ENCODE data around the gene C1orf35. TPM values are rescaled to one million over a fixed set of nuclear protein-coding genes. Genes with fewer than 3 reads are reported as not detected.

The C1orf35 gene
- total RNA-seq, 1 donor from 2014 or later = 20.2 TPM

- TF ChIP-seq CTCF (IDR thresholded peaks at IDR 0.05; ENCODE audit: unreplicated experiment) = no peak
- H3K9me3 Mint-ChIP-seq = no peaks in the 10 kb centered on the region
- H3K36me3 Mint-ChIP-seq = no peaks in the 10 kb centered on the region
- H3K27me3 Mint-ChIP-seq (ENCODE audit: low read depth) = peaks cover 13% of the 10 kb centered on the region
- DNase-seq (ENCODE audit: low spot score in 2 of 2, unreplicated experiment in 2 of 2) = peak; percentile 99
- H3K4me1 Mint-ChIP-seq = peaks cover 19% of the 10 kb centered on the region
- peak within 1 kb of the TSS; percentile 90 for H3K4me3 Mint-ChIP-seq
- peak within 1 kb of the TSS; percentile 98 for H3K27ac Mint-ChIP-seq
Measured at GRCh38 chr1:228139931-228140723, 37.0 kb upstream of the C1orf35 start, which contains the start of gene GUK1. Gene GUK1 (plus strand): TSS chr1:228140279. CDS start chr1:228140303, 24 bp downstream.

- Mint-ChIP-seq H3K27ac (peak overlapping the region; percentile 98), H3K4me3 (peak overlapping the region; percentile 90), H3K4me1 (peaks cover 19% of the 10 kb centered on the region), H3K27me3 (ENCODE audit: low read depth) (peaks cover 18% of the 10 kb centered on the region), H3K9me3 (no peaks in the 10 kb centered on the region), H3K36me3 (no peaks in the 10 kb centered on the region)
- no peak for DNase-seq (ENCODE audit: low spot score in 2 of 2, unreplicated experiment in 2 of 2)
- TF ChIP-seq CTCF (IDR thresholded peaks at IDR 0.05; ENCODE audit: unreplicated experiment) = no peak
Measured at GRCh38 chr1:228139406-228139930, 36.3 kb upstream of the C1orf35 start.

GRCh38 chr1:228136901-228137300 lies 33.8 kb upstream of the C1orf35 start:
- Mint-ChIP-seq H3K27ac (no peak overlapping the region), H3K4me1 (peaks cover 14% of the 10 kb centered on the region), H3K27me3 (ENCODE audit: low read depth) (peaks cover 18% of the 10 kb centered on the region), H3K9me3 (no peaks in the 10 kb centered on the region), H3K36me3 (no peaks in the 10 kb centered on the region), H3K4me3 (no peak overlapping the region)
- DNase-seq (ENCODE audit: low spot score in 2 of 2, unreplicated experiment in 2 of 2) = no peak
- TF ChIP-seq CTCF (IDR thresholded peaks at IDR 0.05; ENCODE audit: unreplicated experiment) = no peak

- H3K27me3 Mint-ChIP-seq (ENCODE audit: low read depth) = peaks cover 18% of the 10 kb centered on the region
Measured at GRCh38 chr1:228134591-228134990, 31.5 kb upstream of the C1orf35 start.

GRCh38 chr1:228131766-228132165 lies 28.6 kb upstream of the C1orf35 start:
- TF ChIP-seq CTCF (IDR thresholded peaks at IDR 0.05; ENCODE audit: unreplicated experiment) = no peak
- H3K36me3 Mint-ChIP-seq = no peaks in the 10 kb centered on the region
- peak overlapping the region; percentile 78 for H3K4me3 Mint-ChIP-seq
- H3K27me3 Mint-ChIP-seq (ENCODE audit: low read depth) = peaks cover 13% of the 10 kb centered on the region
- no peaks in the 10 kb centered on the region for H3K9me3 Mint-ChIP-seq
- peaks cover 19% of the 10 kb centered on the region for H3K4me1 Mint-ChIP-seq
- DNase-seq (ENCODE audit: low spot score in 2 of 2, unreplicated experiment in 2 of 2) = no peak
- peak overlapping the region; percentile 98 for H3K27ac Mint-ChIP-seq

More at GRCh38 chr1:228134591-228134990, 31.5 kb upstream of the C1orf35 start:
- H3K27ac Mint-ChIP-seq = no peak overlapping the region
- no peaks in the 10 kb centered on the region for H3K36me3 Mint-ChIP-seq
- H3K4me3 Mint-ChIP-seq = no peak overlapping the region
- no peaks in the 10 kb centered on the region for H3K9me3 Mint-ChIP-seq
- H3K4me1 Mint-ChIP-seq = peaks cover 19% of the 10 kb centered on the region
- TF ChIP-seq CTCF (IDR thresholded peaks at IDR 0.05; ENCODE audit: unreplicated experiment) = no peak
- no peak for DNase-seq (ENCODE audit: low spot score in 2 of 2, unreplicated experiment in 2 of 2)

Data from mesothelial cell of epicardium (in vitro differentiated cells).